D721Med (cell line): ENCODE results near the gene GRAPL.
"Not testable (repeated sequence)": the region's sequence is repeated elsewhere in the genome, so short reads cannot be mapped to it uniquely, and the experiment has no call there.

ENCODE experiments used
- DNase-seq: peaks from one replicate; pipeline ENCODE4 v3.0.0; 2011; ENCODE audit warnings: low spot score; ENCODE audit not compliant: insufficient read length
- FAIRE-seq: peaks from 2 replicates; lab custom pipeline; 2011; peaks lifted over from hg19 to GRCh38; lab: Jason Lieb, UNC

GRAPL gene

DNA sequence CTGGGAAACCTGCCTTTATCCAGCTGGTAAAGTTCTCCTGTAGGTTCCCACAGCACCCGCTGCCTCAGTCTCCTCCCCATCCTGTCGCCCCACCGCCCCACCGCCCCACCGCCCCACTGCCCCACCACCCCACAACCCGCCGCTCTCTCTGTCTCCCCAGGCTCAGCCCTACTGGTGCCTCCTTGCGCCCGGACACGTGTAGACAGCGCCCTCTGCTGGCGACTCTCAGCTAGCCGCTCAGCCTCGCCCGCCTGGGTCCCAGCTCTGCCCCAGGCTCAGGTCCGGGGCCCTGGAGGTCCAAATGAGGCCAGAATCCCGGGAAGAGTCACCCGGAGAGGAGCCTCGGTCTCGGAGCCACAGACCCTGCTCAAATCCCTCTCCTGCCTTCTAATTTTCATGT is 48.0 kb downstream of the GRAPL start:
- not testable (repeated sequence) for DNase-seq, FAIRE-seq

DNA sequence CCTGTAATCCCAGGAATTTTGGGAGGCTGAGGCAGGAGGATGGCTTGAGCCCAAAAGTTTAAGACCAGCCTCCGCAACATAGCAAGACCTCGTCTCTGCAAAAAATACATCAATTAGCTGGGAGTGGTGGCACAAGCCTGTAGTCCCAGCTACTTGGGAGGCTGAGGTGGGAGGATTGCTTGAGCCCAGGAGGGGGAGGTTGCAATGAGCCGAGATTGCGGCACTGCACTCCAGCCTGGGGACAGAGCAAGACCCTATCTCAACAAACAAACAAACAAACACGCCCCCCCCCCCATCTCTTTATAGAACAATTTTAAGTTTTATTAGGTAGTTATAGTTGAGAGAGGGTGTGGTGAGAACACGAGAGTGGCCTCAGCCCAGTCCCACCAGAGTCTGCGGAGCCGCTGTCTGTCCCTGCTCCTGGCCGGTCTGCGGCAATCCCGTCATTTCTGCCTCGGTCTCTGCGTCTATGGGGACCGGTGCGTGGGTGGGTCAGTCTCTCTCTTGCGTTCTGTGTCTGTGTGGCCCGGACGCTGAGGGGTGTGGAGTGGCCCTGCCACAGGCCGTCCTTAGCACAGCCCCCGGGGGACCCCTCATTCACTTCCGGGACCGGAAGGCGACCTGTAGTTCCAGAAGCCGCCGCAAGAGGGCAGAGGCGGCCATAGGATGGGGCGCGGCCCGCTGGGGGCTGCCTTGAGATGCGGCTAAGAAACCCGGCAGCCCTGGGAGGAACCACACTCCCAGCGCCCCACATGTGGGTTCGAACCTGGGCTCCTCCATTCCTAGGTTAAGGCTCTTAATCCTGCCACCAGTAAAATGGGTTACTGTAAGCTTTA is 53.9 kb downstream of the GRAPL start:
- DNase-seq, FAIRE-seq: not testable (repeated sequence)

DNA sequence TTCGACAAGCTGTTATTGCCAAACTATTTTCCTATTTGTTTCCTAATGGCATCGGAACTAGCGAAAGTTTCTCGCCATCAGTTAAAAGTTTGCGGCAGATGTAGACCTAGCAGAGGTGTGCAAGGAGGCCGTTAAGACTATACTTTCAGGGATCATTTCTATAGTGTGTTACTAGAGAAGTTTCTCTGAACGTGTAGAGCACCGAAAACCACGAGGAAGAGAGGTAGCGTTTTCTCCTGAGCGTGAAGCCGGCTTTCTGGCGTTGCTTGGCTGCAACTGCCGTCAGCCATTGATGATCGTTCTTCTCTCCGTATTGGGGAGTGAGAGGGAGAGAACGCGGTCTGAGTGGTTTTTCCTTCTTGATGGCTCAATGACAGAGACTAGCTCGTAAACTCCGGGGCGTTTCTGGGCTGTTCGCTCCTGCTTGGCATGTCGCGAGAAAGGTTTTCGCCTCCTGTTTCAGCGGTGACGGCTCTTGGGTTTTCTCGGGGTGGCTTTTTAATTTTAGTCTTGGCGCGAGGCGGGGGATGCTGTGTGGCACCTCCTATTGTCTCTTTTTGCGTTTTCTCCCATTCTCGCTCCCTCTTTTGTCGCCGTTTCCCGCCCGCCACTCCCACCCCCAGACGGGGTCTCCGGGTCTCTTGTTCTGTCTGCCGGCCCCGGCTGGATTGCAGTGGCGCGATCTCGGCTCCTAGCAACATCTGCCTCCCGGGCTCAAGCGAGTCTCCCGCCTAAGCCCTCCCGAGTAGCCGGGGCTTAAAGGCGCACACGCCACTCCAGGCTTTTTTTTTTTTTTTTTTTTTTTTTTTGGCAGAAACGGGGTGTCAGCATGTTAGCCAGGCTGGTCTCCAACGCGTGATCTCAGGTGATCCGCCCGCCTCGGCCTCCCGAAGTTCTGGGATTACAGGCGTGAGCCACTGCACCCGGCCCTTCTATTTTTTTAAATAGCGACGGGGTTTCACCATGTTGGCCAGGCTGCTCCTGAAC is 60.8 kb downstream of the GRAPL start:
- DNase-seq, FAIRE-seq: not testable (repeated sequence)

DNA sequence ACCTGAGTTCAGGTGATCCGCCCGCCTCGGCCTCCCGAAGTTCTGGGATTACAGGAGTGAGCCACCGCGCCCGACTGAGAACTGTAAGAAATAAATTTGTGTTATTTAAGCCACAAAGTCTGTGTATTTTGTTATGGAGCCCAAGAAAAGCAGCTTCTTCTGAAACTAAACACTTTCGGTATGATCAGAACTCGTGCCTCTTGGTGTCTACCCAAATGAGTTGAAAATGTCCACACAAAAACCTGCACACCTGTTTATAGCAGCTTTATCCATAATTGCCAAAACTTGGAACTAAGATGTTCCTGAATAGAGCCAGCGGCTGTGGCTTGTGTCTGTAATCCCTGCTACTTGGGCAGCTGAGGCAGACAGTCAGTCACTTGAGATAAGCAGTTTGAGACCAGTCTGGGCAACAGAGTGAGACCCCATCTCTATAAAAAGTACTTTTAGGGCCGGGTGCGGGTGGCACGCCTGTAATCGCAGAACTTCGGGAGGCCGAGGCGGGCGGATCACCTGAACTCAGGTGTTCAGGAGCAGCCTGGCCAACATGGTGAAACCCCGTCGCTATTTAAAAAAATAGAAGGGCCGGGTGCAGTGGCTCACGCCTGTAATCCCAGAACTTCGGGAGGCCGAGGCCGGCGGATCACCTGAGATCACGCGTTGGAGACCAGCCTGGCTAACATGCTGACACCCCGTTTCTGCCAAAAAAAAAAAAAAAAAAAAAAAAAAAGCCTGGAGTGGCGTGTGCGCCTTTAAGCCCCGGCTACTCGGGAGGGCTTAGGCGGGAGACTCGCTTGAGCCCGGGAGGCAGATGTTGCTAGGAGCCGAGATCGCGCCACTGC is 61.7 kb downstream of the GRAPL start:
- not testable (repeated sequence) for DNase-seq, FAIRE-seq

- DNase-seq, FAIRE-seq: not testable (repeated sequence)
These were observed 62.5 kb downstream of the GRAPL start for GRCh38 chr17:19189781-19190405.

GRCh38 chr17:19196382-19197204 is 69.2 kb downstream of the GRAPL start:
- FAIRE-seq, DNase-seq: not testable (repeated sequence)

DNA sequence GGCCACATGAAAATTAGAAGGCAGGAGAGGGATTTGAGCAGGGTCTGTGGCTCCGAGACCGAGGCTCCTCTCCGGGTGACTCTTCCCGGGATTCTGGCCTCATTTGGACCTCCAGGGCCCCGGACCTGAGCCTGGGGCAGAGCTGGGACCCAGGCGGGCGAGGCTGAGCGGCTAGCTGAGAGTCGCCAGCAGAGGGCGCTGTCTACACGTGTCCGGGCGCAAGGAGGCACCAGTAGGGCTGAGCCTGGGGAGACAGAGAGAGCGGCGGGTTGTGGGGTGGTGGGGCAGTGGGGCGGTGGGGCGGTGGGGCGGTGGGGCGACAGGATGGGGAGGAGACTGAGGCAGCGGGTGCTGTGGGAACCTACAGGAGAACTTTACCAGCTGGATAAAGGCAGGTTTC is 75.1 kb downstream of the GRAPL start:
- not testable (repeated sequence) for DNase-seq, FAIRE-seq

GRCh38 chr17:19203429-19203828 is 76.0 kb downstream of the GRAPL start:
- not testable (repeated sequence) for DNase-seq, FAIRE-seq
